ENCODE results near the gene GRIA3. TPM values are rescaled to one million over a fixed set of nuclear protein-coding genes. Genes with fewer than 3 reads are reported as not detected.

The GRIA3 gene
- total RNA-seq, 1 experiment from 2014 or later, result 3.8 TPM

- CTCF ChIA-PET, result no interaction called here
- Mint-ChIP-seq H3K4me1 (peaks cover 26% of the 10 kb centered on the region), H3K36me3 (no peaks in the 10 kb centered on the region), H3K27ac (no peak overlapping the region), H3K9me3 (no peaks in the 10 kb centered on the region), H3K4me3 (peak overlapping the region; percentile 80), H3K27me3 (ENCODE audit: low read depth) (peaks cover 60% of the 10 kb centered on the region)
- TF ChIP-seq JUN (CRISPR knock-in tag; IDR thresholded peaks at IDR 0.05) (no peak), TEAD1 (CRISPR knock-in tag; IDR thresholded peaks at IDR 0.05) (no peak), ZNF232 (CRISPR knock-in tag; IDR thresholded peaks at IDR 0.05) (no peak), SMAD3 (CRISPR knock-in tag; IDR thresholded peaks at IDR 0.05; ENCODE audit: borderline replicate concordance) (no peak), FOXJ3 (CRISPR knock-in tag; IDR thresholded peaks at IDR 0.05; ENCODE audit: borderline replicate concordance) (no peak), ESRRA (CRISPR knock-in tag; IDR thresholded peaks at IDR 0.05; ENCODE audit: borderline replicate concordance) (no peak), ZNF281 (CRISPR knock-in tag; IDR thresholded peaks at IDR 0.05) (no peak), EMX1 (CRISPR knock-in tag; IDR thresholded peaks at IDR 0.05) (no peak), ATF2 (CRISPR knock-in tag; IDR thresholded peaks at IDR 0.05; ENCODE audit: borderline replicate concordance, low read depth) (no peak), MXD4 (CRISPR knock-in tag; IDR thresholded peaks at IDR 0.05; ENCODE audit: borderline replicate concordance) (no peak), ARID4B (CRISPR knock-in tag; IDR thresholded peaks at IDR 0.05; ENCODE audit: borderline replicate concordance) (no peak)
- peak; percentile 27 for ATAC-seq
- peak; percentile 20 for DNase-seq (ENCODE audit: low spot score)
- POLR2A ChIA-PET, result no interaction called here
Observed at GRCh38 chrX:123184866-123185276, 793 bp downstream of the GRIA3 start.

- H3K4me1 Mint-ChIP-seq, result peaks cover 34% of the 10 kb centered on the region
- H3K9me3 Mint-ChIP-seq, result no peaks in the 10 kb centered on the region
- H3K27me3 Mint-ChIP-seq (ENCODE audit: low read depth), result peaks cover 58% of the 10 kb centered on the region
Observed at GRCh38 chrX:123185721-123186120, 1.6 kb downstream of the GRIA3 start.

More at GRCh38 chrX:123185721-123186120, 1.6 kb downstream of the GRIA3 start:
- no peak for DNase-seq (ENCODE audit: low spot score)
- ATAC-seq, result no peak
- ChIA-PET POLR2A (no interaction called here), CTCF (interaction anchor here (1.0 kb wide), 1 partner anchor 156 kb away, joined by 3 read pairs; no protein-coding TSS in a partner anchor)
- TF ChIP-seq FOXJ3 (CRISPR knock-in tag; IDR thresholded peaks at IDR 0.05; ENCODE audit: borderline replicate concordance) (no peak), MLX (CRISPR knock-in tag; IDR thresholded peaks at IDR 0.05) (no peak), E2F1 (CRISPR knock-in tag; IDR thresholded peaks at IDR 0.05) (no peak), CDX4 (CRISPR knock-in tag; IDR thresholded peaks at IDR 0.05; ENCODE audit: borderline replicate concordance) (no peak), ZNF671 (CRISPR knock-in tag; IDR thresholded peaks at IDR 0.05) (no peak)
- H3K27ac Mint-ChIP-seq, result no peak overlapping the region
- no peaks in the 10 kb centered on the region for H3K36me3 Mint-ChIP-seq
- H3K4me3 Mint-ChIP-seq, result peak overlapping the region; percentile 80
